B cell (primary cell): ENCODE measurements around the gene TCEA3. TPM values are rescaled to one million over a fixed set of nuclear protein-coding genes. Genes with fewer than 3 reads are reported as not detected.

Source experiments
- ATAC-seq: fragments of 200-7000 bp; cut with Tn5 transposase; one replicate; pipeline ENCODE4 v1.10.0; 2021; ENCODE audit warnings: low read depth, mild to moderate bottlenecking, moderate number of reproducible peaks, moderate library complexity
- CTCF ChIA-PET: fragments of 350-600 bp; sonication (Branson Sonifier 250); formaldehyde crosslinking; loops from one replicate; lab custom pipeline; 2021; ENCODE audit warnings: antibody characterized with exemption, inconsistent platforms; lab: Charles Lee
- POLR2A ChIA-PET: fragments of 350-600 bp; sonication (Branson Sonifier 250); formaldehyde crosslinking; loops from one replicate; lab custom pipeline; 2021; ENCODE audit warnings: antibody characterized with exemption; lab: Charles Lee
- DNase-seq: peaks from one replicate; pipeline ENCODE4 v3.0.0; 2013
- H2AFZ ChIP-seq: 2 replicates; pipeline ENCODE4 v1.6.1; 2012; ENCODE audit warnings: mild to moderate bottlenecking, low read depth, low read length; ENCODE audit not compliant: insufficient read depth, poor library complexity, severe bottlenecking
- H3K27ac ChIP-seq, 2 donors: 1 replicate in 1 of 2; 2 replicates in 1 of 2; pipeline ENCODE4 v1.5.1; 2012 to 2013; ENCODE audit warnings: low read length in 2 of 2, mild to moderate bottlenecking in 2 of 2, moderate library complexity in 1 of 2
- H3K27me3 ChIP-seq, 4 experiments: fragments of 200-600 bp in 1 of 4; sonication (generic) in 1 of 4; replicated peaks in 1 of 4; 1 replicate in 2 of 4; 2 replicates in 2 of 4; pipeline versions ENCODE4 v1.6.1 to v1.7.0; 2013 to 2016; ENCODE audit warnings: low read length in 3 of 4, mild to moderate bottlenecking in 2 of 4, mixed read lengths in 1 of 4, moderate library complexity in 1 of 4; ENCODE audit not compliant: insufficient read depth in 4 of 4, control insufficient read depth in 3 of 4; ENCODE audit errors: control extremely low read depth in 1 of 4
- H3K36me3 ChIP-seq, 2 experiments: replicated peaks in 1 of 2; 1 replicate in 1 of 2; 2 replicates in 1 of 2; pipeline versions ENCODE4 v1.6.1 to v1.7.1; 2013; ENCODE audit warnings: low read length in 1 of 2; ENCODE audit not compliant: insufficient read depth in 2 of 2, control insufficient read depth in 1 of 2; ENCODE audit errors: control extremely low read depth in 1 of 2, extremely low read depth in 1 of 2
- H3K4me1 ChIP-seq, 2 donors: fragments of 200-600 bp in 1 of 2; sonication (generic) in 1 of 2; 1 replicate in 1 of 2; 2 replicates in 1 of 2; pipeline versions ENCODE4 v1.5.1 to v1.6.1; 2013 to 2017; ENCODE audit warnings: low read length in 2 of 2; ENCODE audit not compliant: control insufficient read depth in 2 of 2, insufficient read depth in 2 of 2
- H3K4me2 ChIP-seq: replicated peaks from 2 replicates; pipeline ENCODE3; 2012; ENCODE audit warnings: mild to moderate bottlenecking, low read depth, low read length; ENCODE audit not compliant: poor library complexity, severe bottlenecking
- H3K4me3 ChIP-seq, 5 experiments: fragments of 200-600 bp in 1 of 5; sonication (generic) in 1 of 5; 1 replicate in 3 of 5; 2 replicates in 2 of 5; pipeline versions ENCODE4 v1.5.1 to v1.7.0; 2011 to 2016; ENCODE audit warnings: low read length in 4 of 5, mild to moderate bottlenecking in 4 of 5, low read depth in 2 of 5, control low read depth in 1 of 5, moderate library complexity in 1 of 5; ENCODE audit not compliant: insufficient read depth in 1 of 5; ENCODE audit errors: control extremely low read depth in 1 of 5, extremely low read depth in 1 of 5
- H3K79me2 ChIP-seq: fragments of 200-600 bp; sonication (generic); one replicate; pipeline ENCODE4 v1.6.0; 2016; ENCODE audit warnings: low read length; ENCODE audit not compliant: control insufficient read depth, insufficient read depth
- H3K9ac ChIP-seq: fragments of 200-600 bp; sonication (generic); 2 replicates; pipeline ENCODE4 v1.6.1; 2017; ENCODE audit warnings: mild to moderate bottlenecking, low read length, moderate library complexity
- H3K9me3 ChIP-seq, 3 donors: one replicate each; pipeline versions ENCODE4 v1.6.1 to v1.7.1; 2013; ENCODE audit warnings: low read length in 2 of 3; ENCODE audit not compliant: control insufficient read depth in 2 of 3, insufficient read depth in 1 of 3; ENCODE audit errors: control extremely low read depth in 1 of 3
- H4K20me1 ChIP-seq: 2 replicates; pipeline ENCODE4 v1.6.0; 2012; ENCODE audit warnings: mild to moderate bottlenecking, low read length; ENCODE audit not compliant: insufficient read depth, control insufficient read depth, poor library complexity, severe bottlenecking
- H3K27ac Mint-ChIP-seq: one replicate; pipeline ENCODE4 v1.8.0; 2021; ENCODE audit warnings: mixed read lengths
- H3K27me3 Mint-ChIP-seq: one replicate; pipeline ENCODE4 v1.8.0; 2021; ENCODE audit warnings: mixed read lengths
- H3K4me1 Mint-ChIP-seq: one replicate; pipeline ENCODE4 v1.8.0; 2021; ENCODE audit warnings: mixed read lengths
- H3K4me3 Mint-ChIP-seq: one replicate; pipeline ENCODE4 v1.8.0; 2021; ENCODE audit warnings: mixed read lengths
- H3K9me3 Mint-ChIP-seq: one replicate; pipeline ENCODE4 v1.8.0; 2022; ENCODE audit warnings: mixed read lengths; ENCODE audit not compliant: insufficient read depth
- EZH2 ChIP-seq: IDR thresholded peaks from 2 replicates; pipeline ENCODE4 v1.6.1; 2012; ENCODE audit warnings: borderline replicate concordance, low read depth, mild to moderate bottlenecking, moderate library complexity, low read length; ENCODE audit not compliant: insufficient read depth, poor library complexity, severe bottlenecking
- WGBS: methylation state at CpG from one replicate; pipeline ENCODE4 v1.1.5; 2013; ENCODE audit warnings: missing lambda C conversion rate; ENCODE audit not compliant: insufficient coverage; 5-methylcytosine and 5-hydroxymethylcytosine counted together
- intact Hi-C: fragments of 100-400 bp; cut with micrococcal nuclease; formaldehyde crosslinking; loops from one replicate; pipeline ENCODE4 v1.10.0; 2022
- polyA plus RNA-seq: library from polyadenylated mRNA; depleted of rRNA; stranded (reverse); fragments of >200 nt; gene quantifications from 2 replicates; pipeline ENCODE4 v1.2.3, GENCODE V29; 2012
- total RNA-seq, 2 donors: library from RNA; stranded (reverse); fragments of 120-200 nt in 1 of 2; gene quantifications; 1 replicate in 1 of 2; 2 replicates in 1 of 2; pipeline versions ENCODE4 v1.2.3 to v1.2.4, GENCODE V29; 2013 to 2022
- TF ChIP-seq, protein P1 (sequence below): fragments of 200-600 bp; IDR thresholded peaks from one replicate; pipeline ENCODE4 v1.8.0; 2022; ENCODE audit warnings: antibody characterized with exemption, mild to moderate bottlenecking

Gene TCEA3
- total and polyA plus RNA-seq, 2 donors (not counting 1 experiment from before 2014, with no cell fraction given): 0.22 TPM; not detected in 1

DNA sequence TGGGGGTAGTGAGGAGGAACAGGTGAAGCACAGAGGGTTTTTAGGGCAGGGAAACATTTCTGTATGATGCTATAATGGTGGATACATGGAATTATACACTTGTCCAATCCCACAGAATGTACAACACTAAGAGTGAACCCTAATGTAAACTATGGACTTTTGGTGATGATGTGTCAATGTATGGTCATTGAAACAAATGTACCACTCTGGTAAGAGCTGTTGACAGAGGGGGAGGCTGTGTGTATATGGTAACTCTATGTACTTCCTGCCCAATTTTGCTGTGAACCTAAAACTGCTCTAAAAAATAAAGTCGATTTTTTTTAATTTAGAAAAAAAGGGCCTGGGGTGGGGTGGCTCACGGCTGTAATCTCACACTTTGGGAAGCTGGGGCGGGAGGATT is 36.5 kb upstream of the TCEA3 start:
- Mint-ChIP-seq H3K4me1 (no peaks in the 10 kb centered on the region), H3K4me3 (no peak overlapping the region), H3K27ac (no peak overlapping the region), H3K27me3 (peaks cover 26% of the 10 kb centered on the region), H3K9me3 (no peaks in the 10 kb centered on the region)
- Histone ChIP-seq H3K4me3 (no peak overlapping the region), H3K36me3 (no peaks in the 10 kb centered on the region), H4K20me1 (no peaks in the 10 kb centered on the region), H3K27me3 (peaks cover 0 to 4% (median 0%) of the 10 kb centered on the region in 4 experiments), H3K79me2 (no peaks in the 10 kb centered on the region), H3K27ac (no peak overlapping the region), H3K4me1 (no peaks in the 10 kb centered on the region), H2AFZ (no peak overlapping the region), H3K9ac (no peak overlapping the region), H3K9me3 (no peaks in the 10 kb centered on the region), H3K4me2 (no peak overlapping the region)
- WGBS: 81% methylated on average over 3 of the region's 3 CpGs
- POLR2A ChIA-PET: no interaction called here
- no peak for DNase-seq
- intact Hi-C loops: no loop called here
- TF ChIP-seq, protein P1, sequence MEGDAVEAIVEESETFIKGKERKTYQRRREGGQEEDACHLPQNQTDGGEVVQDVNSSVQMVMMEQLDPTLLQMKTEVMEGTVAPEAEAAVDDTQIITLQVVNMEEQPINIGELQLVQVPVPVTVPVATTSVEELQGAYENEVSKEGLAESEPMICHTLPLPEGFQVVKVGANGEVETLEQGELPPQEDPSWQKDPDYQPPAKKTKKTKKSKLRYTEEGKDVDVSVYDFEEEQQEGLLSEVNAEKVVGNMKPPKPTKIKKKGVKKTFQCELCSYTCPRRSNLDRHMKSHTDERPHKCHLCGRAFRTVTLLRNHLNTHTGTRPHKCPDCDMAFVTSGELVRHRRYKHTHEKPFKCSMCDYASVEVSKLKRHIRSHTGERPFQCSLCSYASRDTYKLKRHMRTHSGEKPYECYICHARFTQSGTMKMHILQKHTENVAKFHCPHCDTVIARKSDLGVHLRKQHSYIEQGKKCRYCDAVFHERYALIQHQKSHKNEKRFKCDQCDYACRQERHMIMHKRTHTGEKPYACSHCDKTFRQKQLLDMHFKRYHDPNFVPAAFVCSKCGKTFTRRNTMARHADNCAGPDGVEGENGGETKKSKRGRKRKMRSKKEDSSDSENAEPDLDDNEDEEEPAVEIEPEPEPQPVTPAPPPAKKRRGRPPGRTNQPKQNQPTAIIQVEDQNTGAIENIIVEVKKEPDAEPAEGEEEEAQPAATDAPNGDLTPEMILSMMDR: no peak
- no peak for TF ChIP-seq EZH2
- no peak for ATAC-seq
- CTCF ChIA-PET: no interaction called here

DNA sequence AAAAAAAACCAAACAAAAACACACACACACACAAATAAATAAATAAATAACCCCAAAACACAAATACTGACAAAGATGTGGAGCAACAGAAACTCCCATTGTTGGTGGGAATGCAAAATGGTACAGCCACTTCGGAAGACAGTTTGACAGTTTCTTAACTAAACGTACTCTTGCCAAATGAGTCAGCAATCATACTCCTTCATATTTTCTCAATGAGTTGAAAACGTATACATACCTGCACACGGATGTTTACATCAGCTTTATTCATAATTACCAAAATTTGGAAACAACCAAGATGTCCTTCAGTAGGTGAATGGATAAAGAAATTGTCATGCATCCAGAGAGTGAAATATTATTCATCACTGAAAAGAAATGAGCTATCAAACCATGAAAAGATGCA is 36.0 kb upstream of the TCEA3 start:
- DNase-seq (no peak), ATAC-seq (no peak)
- CTCF ChIA-PET: interaction anchor here (0.5 kb wide), 1 partner anchor 86 kb away, joined by 3 read pairs; no protein-coding TSS in a partner anchor
- H3K9me3 ChIP-seq: no peaks in the 10 kb centered on the region
- H2AFZ ChIP-seq: no peak overlapping the region
- H3K4me3 Mint-ChIP-seq: no peak overlapping the region
- peaks cover 0 to 4% (median 0%) of the 10 kb centered on the region in 4 experiments for H3K27me3 ChIP-seq
- no peak overlapping the region for H3K4me2 ChIP-seq
- intact Hi-C loops: no loop called here
- TF ChIP-seq EZH2: no peak
- TF ChIP-seq, protein P1: no peak
- no peaks in the 10 kb centered on the region for H4K20me1 ChIP-seq
- no peak overlapping the region for H3K4me3 ChIP-seq
- no peaks in the 10 kb centered on the region for H3K4me1 ChIP-seq
- no peak overlapping the region for H3K27ac ChIP-seq
- peaks cover 28% of the 10 kb centered on the region for H3K27me3 Mint-ChIP-seq
- H3K27ac Mint-ChIP-seq: no peak overlapping the region
- no peaks in the 10 kb centered on the region for H3K9me3 Mint-ChIP-seq
- no peaks in the 10 kb centered on the region for H3K79me2 ChIP-seq
- H3K4me1 Mint-ChIP-seq: no peaks in the 10 kb centered on the region
- H3K9ac ChIP-seq: no peak overlapping the region
- POLR2A ChIA-PET: no interaction called here
- no peaks in the 10 kb centered on the region for H3K36me3 ChIP-seq
- no CpG with 5 or more reads among the region's 4 CpGs for WGBS
